ENCODE results near the gene LONRF2.

Gene LONRF2

DNA sequence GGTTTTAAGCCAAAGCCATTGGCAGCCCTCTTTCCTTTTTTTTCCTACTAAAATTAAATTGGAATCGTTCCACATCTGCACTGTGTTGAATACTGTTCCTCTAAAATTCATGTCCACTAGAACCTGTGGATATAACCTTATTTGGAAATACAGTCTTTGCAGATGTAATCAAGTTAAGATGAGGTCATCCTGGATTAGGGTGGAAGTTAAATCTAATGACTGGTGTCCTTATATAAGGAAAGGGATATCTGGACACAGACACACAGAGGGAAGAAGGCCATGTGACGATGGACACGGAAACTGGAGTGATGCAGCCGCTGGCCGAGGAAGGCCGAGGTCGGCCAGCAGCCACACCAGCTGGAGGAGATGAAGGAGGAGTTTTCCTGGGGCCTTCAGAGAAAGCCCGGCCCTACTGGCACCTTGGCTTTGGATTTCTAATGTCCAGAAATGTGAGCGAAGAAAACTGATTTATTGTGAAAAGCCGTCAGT, 49.4 kb downstream of the LONRF2 start:
- TF ChIP-seq, protein P1, sequence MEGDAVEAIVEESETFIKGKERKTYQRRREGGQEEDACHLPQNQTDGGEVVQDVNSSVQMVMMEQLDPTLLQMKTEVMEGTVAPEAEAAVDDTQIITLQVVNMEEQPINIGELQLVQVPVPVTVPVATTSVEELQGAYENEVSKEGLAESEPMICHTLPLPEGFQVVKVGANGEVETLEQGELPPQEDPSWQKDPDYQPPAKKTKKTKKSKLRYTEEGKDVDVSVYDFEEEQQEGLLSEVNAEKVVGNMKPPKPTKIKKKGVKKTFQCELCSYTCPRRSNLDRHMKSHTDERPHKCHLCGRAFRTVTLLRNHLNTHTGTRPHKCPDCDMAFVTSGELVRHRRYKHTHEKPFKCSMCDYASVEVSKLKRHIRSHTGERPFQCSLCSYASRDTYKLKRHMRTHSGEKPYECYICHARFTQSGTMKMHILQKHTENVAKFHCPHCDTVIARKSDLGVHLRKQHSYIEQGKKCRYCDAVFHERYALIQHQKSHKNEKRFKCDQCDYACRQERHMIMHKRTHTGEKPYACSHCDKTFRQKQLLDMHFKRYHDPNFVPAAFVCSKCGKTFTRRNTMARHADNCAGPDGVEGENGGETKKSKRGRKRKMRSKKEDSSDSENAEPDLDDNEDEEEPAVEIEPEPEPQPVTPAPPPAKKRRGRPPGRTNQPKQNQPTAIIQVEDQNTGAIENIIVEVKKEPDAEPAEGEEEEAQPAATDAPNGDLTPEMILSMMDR (IDR thresholded peaks at IDR 0.05; ENCODE audit: control insufficient read depth, extremely low read depth, insufficient read depth): no peak
- DNase-seq (ENCODE audit: low read depth): peak; percentile 85

DNA sequence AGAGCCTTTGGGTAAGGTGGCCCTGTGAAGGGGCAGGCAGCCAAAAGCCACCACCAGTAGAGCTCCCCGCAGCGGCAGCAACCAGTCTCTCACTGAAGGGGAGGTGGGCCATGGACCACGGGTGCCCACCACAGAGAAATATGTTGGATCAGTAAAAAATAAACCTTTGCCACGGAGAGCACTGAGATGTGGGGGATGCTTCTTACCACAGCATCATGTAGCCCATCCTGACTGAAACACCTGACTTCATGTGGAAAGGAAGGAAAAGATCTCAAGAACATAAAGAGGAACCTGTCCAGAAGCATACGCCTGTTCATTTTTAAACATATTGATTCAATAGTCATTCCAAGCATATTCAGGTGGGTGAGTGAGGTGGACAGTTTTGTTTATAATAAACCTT, 51.1 kb downstream of the LONRF2 start:
- no peak overlapping the region for H3K4me3 ChIP-seq (ENCODE audit: low read depth, low read length)
- DNase-seq (ENCODE audit: low read depth): no peak
- TF ChIP-seq, protein P1 (IDR thresholded peaks at IDR 0.05; ENCODE audit: control insufficient read depth, extremely low read depth, insufficient read depth): no peak

More for the DNA sequence above, 49.4 kb downstream of the LONRF2 start:
- no peak overlapping the region for H3K4me3 ChIP-seq (ENCODE audit: low read depth, low read length)

DNA sequence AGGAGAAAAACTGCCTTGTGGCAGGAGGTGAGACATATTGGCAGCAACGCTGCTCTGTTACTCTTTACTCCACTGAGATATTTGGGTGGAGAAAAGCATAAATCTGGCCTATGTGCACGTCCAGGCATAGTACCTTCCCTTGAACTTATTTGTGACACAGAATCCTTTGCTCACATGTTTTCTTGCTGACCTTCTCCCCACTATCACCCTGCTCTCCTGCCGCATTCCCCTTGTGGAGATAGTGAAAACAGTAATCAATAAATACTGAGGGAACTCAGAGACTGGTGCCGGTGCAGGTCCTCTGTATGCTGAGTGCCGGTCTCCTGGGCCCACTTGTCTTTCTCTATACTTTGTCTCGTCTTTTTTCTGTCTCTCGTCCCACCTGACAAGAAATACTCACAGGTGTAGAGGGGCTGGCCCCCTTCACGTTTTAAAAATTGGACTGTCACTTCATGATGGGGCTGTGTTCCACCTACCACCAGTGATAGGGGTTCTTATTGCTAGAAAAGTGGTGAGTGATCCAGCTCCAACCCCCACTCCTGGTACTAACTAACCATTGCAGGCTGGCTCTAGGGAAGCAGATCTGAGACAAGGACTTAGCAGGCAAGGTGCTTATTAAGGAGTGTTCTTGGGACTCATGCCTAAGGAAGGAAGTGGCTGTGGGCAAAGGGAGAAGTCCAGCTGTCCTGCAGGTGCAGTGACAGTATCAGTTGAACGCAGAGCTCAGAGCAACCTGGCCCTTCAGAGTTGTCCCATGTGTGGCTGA, 51.7 kb downstream of the LONRF2 start:
- TF ChIP-seq, protein P1 (IDR thresholded peaks at IDR 0.05; ENCODE audit: control insufficient read depth, extremely low read depth, insufficient read depth): no peak
- no peak for DNase-seq (ENCODE audit: low read depth)
- H3K4me3 ChIP-seq (ENCODE audit: low read depth, low read length): no peak overlapping the region

DNA sequence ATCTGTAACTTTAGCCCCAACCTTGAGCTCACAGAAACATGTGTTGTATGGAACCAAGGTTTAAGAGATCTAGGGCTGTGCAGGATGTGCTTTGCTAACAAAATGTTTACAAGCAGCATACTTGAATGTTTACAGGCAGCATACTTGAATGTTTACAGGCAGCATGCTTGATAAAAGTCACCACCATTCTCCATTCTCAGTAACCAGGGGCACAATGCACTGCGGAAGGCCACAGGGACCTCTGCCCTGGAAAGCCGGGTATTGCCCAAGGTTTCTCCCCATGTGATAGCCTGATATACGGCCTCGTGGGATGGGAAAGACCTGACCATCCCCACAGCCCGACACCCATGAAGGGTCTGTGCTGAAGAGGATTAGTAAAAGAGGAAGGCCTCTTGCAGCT, 52.4 kb downstream of the LONRF2 start:
- TF ChIP-seq, protein P1 (IDR thresholded peaks at IDR 0.05; ENCODE audit: control insufficient read depth, extremely low read depth, insufficient read depth): no peak
- no peak for DNase-seq (ENCODE audit: low read depth)
- H3K4me3 ChIP-seq (ENCODE audit: low read depth, low read length): no peak overlapping the region

DNA sequence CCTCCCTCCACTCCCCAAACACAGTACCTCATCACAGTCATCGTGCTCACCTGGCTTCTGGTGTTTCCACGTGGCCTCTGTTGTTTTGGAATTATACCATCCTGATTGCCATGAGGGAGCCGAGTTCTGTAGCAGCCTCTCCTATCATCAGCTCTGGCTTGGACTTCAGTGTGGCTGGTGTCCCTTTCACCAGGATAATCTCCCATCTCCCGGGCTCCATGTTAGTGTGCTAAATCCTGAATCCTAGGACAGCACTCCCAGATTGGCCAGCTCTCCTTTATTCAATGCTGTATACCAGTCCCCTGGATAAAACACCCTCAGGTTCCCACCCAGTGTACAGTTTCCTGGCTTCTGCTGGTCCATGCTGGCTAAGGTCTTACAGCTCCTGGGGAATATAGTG, 53.3 kb downstream of the LONRF2 start:
- no peak overlapping the region for H3K4me3 ChIP-seq (ENCODE audit: low read depth, low read length)
- DNase-seq (ENCODE audit: low read depth): no peak
- TF ChIP-seq, protein P1 (IDR thresholded peaks at IDR 0.05; ENCODE audit: control insufficient read depth, extremely low read depth, insufficient read depth): no peak

DNA sequence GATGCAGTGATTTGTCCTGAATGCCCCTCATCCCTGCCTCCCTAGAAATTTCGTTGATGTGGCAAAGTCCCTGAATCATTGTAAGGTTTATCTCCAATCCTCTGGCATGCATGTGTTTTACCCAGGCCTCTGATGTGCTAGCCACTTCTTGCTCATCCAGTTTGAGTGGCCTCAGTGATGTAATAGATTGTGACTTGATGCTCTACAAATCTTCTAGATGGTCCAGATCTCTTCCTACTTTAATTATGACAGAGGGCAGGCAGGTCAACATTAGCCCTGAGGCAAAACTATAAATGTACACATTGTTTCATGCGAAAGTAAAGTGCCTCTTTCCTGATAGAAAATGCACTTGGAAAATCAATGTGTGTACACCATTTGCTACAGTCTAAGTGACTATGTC, 54.5 kb downstream of the LONRF2 start:
- no peak overlapping the region for H3K4me3 ChIP-seq (ENCODE audit: low read depth, low read length)
- TF ChIP-seq, protein P1 (IDR thresholded peaks at IDR 0.05; ENCODE audit: control insufficient read depth, extremely low read depth, insufficient read depth): no peak
- DNase-seq (ENCODE audit: low read depth): no peak

DNA sequence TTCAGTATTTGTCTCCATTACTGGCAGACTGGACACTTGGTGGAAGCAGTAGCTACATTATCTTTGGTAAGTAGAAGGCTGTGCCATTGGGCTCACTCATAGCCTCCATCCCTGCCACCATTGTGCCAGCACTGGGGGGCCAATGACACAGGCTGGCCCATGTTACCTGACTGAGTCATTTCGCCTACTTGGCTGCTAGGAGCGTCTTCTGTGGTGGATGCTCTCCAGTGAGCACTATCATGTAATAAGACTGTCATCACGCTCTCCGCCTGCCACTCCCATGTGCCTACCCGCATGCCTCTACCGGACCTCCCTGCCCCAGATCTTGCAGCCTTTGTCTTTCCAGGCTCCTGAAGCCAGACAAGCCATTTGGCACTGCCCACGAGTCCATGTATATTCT, 56.2 kb downstream of the LONRF2 start:
- no peak for DNase-seq (ENCODE audit: low read depth)
- no peak overlapping the region for H3K4me3 ChIP-seq (ENCODE audit: low read depth, low read length)
- TF ChIP-seq, protein P1 (IDR thresholded peaks at IDR 0.05; ENCODE audit: control insufficient read depth, extremely low read depth, insufficient read depth): no peak

Data from LNCaP clone FGC (cell line).